Non-pigmented ciliary epithelial cell (primary cell): ENCODE measurements around the gene KCMF1.
"Not testable (repeated sequence)": the region's sequence is repeated elsewhere in the genome, so short reads cannot be mapped to it uniquely, and the experiment has no call there.

Source experiments
- DNase-seq: peaks from one replicate; pipeline ENCODE4 v3.0.0-alpha.2; 2010; ENCODE audit warnings: low read depth

KCMF1 gene

DNA sequence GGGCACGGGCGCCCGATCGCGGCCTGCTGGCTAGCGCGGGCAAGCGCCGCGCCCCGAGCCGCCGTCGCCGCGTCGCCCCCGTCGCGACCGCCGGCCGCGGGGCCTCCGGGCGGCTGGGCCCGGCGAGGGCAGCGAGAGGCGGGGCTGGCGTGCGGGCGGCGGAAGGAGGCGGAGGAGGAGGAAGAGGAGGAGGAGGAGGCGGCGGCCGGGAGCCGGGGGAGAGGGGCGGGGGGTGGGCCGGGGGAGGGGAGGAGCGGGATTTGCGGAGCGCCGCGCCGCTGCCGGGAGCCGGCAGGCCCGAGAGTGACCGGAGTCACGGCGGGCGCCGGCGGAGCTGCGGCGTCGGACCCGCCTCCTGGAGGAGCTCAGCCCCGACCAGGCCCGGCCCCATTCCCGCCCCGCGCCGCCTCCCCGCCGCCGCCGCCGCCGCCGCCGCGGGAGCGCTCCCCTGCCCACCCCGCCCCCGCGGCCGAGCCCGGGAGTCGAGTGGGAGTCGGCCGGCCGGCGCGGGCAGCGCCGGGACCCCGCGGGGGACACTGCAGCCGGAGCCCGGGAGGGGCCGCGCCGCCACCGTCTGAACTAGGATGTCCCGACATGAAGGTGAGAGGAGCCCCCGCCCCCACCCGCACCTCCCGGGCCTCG is at the start of gene KCMF1:
KCMF1 (plus strand) TSS at position 294 of the 642 bp plus-strand sequence; CDS start at position 585, 291 bp downstream.
- DNase-seq: no peak

DNA sequence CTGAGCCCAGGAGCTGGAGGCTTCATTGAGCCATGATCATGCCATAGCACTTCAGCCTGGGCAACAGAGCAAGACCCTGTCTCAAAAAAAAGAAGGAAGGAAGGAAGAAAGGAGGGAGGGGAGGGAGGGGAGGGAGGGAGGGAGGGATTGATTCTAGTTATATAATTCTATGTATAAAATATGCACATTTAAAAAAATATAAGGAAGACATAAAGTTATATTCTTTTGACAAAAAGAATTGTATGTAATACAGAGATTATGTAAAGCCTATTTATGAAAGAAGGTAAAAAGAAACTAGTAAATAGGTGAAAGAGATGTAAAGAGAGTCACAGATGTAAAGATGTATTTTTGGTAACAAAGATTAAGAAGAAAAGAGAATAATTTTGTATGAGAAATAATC is 48.0 kb upstream of the KCMF1 start:
- DNase-seq: no peak

DNA sequence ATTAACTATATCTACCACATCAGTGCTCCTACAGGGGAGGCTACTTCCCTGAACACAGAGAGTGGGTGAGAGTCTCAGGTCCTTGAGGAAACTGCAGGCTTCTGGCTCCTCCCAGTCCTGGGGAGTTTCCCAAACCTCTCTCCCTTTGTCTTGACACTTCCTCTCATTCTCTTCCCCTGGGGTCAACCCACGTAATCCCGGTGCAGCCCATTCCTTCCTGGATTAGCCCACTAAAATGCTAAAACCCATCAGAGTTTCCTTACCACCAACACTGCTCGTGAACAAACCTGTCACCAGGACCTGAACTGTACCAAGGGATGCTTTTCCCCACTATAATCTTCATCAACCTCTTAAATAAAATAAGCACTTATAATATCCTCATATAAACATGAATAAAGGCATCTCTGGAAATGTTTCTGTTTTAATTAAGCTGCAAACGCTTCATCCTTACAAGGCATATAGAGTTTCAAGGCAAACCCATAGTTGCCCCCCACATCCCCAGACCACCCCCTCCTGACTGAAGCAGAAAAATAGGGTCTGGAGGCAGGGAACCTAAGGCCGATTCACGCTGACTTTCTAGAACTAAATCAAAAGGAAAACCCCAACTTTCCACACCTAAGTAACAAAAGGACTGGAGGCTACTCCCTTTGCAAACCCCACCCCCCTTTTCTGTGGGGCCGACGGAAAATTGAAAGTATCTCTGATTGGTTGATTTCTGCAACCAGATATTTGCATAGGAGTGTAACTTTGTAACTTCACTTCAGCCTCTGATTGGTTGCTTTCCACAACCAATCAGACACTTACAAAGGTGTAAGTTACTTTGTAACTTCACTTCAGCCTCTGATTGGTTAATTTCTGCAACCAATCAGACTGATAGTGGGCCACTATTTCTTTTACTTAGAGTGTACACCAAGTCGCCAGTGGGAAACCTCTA is 46.5 kb upstream of the KCMF1 start:
- no peak for DNase-seq

DNA sequence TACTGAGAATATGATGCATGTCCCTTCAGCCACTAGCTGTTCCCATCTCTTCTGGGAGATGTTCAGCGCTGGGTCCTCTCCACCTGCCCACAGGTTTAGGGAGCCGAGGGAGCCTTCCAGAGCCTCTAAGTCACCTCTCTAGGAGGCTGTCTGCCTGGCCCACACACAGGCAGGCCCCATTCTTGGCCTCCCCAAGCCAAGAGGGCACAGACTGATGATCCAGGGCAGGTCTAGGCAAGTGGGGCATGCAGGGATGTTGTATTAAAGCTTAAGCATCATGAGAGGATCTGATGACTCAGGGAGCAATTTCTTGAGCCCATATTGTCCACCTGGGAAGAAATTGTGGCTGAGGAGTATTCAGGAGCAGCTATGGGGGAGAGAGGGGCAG is 45.6 kb upstream of the KCMF1 start:
- DNase-seq: no peak

DNA sequence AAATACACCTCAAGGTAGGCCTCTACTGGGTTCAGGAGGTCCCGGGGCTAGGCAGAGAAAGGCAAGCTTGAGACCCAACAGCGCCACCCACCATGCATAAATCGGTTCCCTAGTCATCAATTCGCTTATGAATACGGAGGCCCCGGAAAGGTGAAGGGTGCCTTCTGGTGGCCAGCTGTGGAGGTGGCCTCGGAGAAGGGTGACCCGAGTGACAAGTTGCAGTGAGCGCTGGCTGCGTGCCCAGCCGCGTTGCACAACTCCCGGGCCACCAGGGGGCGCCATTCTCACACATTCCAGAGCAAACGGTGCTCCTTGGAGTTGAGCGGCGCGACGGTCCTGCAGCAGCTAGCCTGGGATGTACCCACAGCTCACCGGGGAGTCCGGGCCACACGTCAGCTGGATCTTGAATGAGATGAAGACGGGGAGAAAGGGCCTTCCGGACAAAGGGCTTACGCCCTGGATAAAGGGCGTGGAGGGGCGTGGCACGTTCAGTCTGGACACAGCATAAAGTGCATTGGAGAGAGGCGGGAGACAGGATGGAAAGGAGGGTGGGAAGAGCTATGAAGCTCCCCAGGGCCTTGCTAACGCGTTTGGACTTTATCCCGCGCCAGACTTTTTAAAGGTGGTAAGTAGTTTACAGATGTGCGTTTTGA is 45.1 kb upstream of the KCMF1 start:
- no peak for DNase-seq

DNA sequence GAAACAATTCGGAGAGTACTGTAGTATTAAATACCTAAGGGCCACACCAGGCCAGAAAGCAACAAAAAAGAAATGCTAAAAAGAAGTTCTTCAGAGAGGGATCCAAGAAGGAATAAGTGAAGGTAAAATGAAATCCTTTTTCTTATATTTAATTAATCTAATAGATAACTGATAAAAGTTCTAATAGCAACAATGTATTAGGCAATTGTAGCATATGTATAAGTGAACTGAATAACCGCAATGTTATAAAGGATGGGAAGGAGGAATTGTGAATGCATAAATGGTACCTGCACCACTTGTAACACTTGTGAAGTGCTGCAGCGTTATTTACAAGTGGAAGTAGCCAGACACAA is 43.7 kb upstream of the KCMF1 start:
- no peak for DNase-seq

DNA sequence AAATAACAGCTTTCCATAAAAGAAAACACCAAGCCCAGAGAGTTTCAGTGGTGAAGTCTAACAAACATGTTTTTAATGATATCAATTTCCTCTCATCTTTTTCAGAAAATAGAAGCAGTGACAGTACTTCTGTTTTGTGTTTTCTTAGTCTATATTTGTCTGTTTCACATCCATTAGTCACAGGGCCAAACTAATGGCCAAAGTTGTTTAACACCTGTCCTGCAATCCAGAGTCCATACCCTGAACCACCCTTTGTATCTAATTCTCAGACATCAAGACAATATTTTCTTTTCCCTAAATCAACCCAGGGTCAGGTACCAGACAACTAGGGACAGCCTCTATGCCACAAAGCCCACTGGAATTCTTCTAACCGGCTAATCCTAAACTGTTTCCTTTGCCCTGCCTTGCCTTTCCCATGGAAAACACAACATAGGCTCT is 39.6 kb upstream of the KCMF1 start:
- DNase-seq: no peak

DNA sequence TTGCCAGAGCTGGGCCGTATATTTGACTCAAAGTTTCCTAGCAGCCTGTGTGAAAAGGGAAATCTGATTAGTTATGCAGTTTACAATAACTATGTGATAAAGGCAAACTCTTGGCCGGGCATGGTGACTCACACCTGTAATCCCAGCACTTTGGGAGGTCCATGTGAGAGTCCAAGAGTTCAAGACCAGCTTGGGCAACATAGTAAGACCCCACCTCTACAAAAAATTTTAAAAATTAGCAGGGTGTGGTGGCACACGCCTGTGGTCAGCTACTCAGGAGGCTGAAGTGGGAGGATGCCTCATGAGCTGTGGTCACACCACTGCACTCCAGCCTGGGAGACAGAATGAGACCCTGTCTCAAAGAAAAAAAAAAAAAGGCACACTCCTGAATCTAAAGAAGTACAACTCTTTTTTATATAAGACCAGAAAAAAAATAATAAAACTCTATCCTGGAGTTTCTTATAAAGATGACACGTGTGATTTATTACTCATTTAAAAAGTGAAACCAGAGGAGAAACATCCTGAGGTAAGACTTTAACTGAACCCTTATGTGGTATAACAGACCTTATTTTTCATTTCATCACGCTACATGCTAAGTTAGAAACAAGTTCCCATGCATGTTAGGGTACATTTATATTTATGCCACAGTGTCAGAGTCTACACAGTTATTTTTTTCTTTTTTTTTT is 32.6 kb upstream of the KCMF1 start:
- no peak for DNase-seq

DNA sequence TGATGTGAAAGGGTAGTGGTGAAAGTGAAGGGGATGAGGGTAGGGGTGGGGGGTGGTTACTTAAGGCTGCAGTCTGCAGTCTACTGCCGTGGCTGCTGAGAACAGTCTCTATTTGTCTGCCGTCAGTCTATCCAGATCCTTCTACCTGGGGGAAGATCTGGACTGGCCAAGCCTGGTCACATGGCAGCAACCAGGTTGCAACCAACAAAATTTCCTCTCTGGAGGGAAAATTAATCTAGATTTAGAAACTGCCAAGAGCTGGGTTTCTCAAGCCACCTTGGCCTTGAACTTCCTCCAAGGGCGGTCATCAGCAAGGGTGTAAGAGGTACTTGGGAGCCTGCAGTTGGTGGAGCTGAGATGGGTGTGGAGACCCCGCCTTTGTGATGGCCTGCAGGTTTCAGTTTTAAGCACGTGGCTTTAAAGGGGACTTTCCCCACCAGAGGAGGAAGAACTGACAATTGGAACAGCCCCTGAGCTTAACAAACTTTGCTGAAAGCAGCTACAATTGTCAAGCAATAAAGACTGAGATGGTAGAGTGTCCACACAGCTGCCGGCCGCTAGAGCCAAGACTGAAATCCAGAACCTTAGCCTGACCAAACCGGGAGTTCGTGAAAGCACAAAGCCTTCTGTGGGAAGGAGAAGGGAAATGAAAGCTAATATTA is 31.4 kb upstream of the KCMF1 start:
- DNase-seq: no peak

DNA sequence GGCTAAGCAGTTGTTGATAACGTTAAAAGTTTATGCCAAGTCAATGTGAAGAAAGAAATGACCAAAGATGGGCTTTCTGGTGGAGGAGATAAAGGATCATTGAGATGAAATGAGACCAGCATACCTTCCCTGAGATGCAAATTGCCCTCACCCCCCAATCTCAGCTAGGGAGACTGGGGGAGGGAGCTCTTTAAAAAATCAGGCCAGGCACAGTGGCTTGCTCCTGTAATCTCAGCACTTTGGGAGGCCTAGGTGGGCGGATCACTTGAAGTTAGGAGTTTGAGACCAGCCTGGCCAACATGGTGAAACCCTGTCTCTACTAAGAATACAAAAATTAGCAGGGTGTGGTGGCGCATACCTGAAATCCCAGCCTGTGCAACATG is 30.9 kb upstream of the KCMF1 start:
- no peak for DNase-seq

DNA sequence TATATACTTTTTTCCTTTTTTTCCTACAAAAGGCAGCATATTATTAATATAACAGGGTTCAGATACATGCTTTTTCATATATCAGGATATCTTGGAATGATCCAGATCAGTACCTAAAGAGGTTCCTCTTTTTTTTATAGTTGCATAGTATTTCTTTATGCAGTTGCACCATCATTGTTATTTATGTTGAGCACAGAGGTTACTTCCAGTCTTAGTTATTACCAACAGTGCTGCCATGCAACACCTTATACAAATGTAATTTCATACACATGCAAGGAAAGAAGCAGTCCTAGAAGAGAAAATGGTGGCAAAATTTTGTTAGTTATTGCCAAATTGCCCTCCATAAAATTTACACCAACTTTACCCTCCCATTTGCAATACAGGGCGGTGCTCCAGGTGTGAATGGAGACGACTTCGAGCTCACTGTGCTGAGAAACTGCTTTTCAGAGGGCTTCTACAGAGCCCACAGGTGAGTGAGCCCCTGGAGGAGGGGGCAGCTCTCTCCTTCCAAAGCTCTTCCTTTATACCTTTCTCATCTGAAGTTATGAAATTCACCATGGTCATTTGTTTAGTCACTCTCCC is 30.0 kb upstream of the KCMF1 start:
- DNase-seq: no peak

DNA sequence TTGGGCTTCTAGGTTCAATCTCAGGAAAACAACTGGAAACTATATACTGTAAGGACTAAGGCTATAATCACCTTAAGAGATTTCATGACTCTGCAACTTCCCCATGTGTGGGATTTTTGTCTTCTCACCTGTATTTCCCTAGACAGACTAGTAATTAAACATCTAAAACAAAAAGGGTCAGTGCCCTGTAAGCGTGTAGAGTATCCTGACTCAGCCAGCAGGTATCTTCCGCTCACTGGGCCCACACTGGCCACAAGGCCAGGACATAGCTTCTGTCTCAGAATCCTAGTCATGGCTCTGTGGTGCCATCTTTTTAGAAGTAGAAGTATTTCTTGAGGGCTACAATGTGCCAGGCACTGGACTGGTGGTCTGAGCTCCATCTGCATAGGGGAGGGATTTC is 28.8 kb upstream of the KCMF1 start:
- no peak for DNase-seq

DNA sequence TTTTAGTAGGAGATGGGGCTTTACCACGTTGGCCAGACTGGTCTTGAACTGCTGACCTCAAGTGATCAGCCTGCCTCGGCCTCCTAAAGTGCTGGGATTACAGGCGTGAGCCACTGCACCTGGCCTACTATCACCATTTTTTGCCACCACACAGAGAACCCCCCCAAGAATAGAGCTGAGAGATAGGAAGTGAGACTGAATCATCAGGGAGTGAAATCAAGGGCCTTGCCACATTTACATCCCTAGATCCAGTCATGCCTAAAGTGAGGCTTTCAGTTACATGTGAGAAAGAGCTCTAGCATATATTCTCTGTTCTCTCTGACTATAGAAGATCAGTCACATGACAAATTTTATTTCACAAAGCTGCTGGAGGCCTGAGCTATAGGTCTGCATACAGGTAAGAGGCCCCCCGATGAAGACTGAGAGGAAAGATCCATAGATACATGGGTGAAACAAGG is 28.0 kb upstream of the KCMF1 start:
- no peak for DNase-seq

DNA sequence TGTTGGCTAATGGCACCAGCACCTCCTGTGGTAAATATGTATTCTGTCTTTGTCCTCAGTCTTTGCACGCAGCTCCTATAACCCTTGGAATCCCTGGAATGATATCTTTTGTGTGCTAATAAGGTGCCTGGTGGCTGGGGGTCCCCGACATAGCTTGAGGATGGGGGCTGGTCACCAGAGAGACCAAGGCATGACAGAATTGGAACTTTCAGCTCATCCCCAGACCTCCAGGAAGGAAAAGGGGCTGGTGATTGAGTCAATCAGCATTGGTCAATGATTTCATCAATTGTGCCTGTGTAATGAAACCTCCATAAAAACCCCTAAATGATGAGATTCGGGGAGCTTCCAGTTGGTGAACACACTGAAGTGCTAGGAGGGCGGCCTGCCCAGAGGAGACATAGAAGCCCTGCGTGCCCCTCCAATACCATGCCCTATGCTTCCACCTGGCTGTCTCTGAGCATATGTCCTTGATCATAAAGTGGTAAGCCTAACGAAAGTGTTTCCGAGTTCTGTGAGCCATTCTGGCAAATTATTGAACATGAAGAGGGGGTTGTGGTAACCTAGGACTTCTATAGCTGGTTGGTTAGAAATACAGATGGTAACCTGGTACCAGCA is 26.6 kb upstream of the KCMF1 start:
- DNase-seq: no peak

DNA sequence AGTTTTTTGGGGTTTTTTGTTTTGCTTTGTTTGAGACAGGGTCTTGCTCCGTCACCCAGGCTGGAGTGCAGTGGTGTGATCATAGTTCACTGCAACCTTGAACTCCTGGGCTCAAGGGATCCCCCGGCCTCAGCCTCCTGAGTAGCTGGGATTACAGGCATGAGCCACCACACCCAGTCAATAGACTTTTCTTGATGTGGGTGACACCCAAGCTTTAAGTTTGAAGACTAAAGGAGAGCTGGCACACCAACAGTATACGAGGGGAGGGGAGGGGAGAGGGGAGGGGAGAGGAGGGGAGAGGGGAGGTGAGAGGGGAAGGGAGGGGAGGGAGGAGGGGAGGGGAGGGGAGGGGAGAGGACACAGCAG is 25.1 kb upstream of the KCMF1 start:
- DNase-seq: not testable (repeated sequence)

DNA sequence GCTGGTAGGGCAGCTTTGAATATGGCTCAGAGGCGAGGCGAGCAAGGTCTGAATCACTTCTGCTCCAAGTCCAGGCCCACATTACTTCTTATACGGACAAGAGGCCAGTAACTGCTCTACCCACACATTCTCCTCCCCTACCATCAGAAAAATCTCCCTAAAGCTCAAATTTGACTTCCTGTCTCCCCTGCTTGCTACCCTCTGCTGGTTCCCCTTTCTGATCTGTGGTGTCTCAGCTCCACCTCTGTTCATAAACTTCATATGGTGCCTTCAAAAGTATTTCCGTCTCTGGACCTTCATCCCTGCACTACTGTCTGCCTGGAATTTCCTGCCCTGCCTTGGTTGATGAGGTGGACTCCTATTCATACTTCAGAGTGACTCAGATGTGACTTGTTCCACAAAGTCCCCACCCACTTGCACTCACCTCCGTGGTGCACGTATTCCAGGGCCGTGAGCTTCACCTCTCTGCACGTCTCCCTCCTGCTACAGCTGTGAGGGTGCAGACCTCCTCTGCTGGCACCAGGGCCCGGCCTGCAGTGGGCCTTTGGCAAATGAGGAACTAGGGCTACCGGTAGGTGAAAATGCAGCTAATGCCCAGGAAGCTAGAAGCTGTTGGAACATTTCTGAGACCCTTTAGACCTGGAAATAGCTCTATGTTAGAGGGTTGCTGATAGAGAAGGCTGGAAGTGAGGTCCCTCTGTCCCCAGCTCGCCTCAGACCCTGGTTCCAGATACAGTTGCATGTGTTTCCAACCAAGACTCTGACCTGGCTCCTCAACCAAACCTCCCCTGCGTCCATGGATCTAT is 24.6 kb upstream of the KCMF1 start:
- DNase-seq: no peak

DNA sequence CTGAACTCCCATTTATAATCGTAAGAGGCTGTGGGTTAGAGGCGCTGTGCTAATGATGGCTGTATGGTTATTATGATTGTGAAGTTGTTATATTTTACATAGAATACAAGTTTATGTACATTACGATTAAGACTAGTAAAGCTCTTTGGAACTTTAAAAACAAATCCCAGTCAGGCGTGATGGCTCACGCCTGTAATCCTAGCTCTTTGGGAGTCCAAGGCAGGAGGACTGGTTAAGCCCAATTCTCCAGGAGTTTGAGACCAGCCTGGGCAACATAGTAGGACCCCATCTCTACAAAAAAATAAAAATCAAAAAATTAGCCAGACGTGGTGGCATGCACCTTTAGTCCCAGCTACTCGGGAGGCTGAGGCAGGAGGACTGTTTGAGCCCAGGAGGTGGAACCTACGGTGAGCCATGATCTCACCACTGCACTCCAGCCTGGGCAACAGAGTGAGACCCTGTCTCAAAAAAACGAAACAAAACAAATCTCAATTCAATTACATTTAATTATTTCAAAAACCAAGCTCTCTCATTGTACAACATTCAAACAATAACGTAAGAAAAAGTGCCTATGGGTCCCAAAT is 23.9 kb upstream of the KCMF1 start:
- DNase-seq: no peak

DNA sequence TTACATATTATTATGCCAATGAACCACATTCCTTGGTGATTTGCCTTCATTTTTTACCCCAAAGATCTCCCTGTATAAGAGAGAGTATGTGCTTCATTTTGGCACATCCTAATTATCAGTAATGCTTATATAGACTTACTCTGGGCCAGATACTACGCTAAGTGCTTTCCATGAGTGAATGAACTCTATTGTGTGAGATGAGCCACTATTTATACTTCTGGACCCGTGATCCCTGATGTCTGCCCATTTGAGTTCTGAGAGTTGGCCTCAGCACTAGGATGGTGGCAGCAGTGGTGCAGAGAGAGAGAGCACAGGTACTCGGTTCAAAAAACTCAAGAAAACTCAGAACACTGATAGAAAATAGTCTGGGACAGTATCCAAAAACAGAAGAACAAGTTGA is 17.4 kb upstream of the KCMF1 start:
- DNase-seq: no peak

DNA sequence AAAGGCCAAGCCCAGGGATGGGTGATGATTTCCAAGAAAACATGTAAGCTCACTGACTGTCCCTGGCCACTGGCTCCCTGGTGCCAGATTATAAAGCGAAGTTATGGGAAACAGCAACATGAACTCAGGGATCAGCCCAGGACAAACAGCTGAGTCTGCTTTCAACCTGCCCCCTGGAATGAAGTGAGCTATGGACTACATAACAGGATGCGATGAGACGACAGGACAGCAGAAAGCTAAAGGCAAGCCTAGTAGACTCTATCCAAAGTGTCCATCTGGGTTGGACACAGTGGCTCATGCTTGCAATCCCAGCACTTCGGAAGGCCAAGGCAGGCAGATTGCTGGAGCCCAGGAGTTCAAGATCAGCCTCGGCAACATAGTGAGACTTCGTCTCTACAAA is 16.6 kb upstream of the KCMF1 start:
- no peak for DNase-seq
